ENCODE data around the gene RIMS1.

RIMS1 gene

GRCh38 chr6:71888756-71889340 is 2.5 kb downstream of the RIMS1 start:
- DNase-seq (ENCODE audit: extremely low read depth, low read depth): no peak
- TF ChIP-seq CTCF (IDR thresholded peaks at IDR 0.05; ENCODE audit: low read depth, low read length): no peak

DNA sequence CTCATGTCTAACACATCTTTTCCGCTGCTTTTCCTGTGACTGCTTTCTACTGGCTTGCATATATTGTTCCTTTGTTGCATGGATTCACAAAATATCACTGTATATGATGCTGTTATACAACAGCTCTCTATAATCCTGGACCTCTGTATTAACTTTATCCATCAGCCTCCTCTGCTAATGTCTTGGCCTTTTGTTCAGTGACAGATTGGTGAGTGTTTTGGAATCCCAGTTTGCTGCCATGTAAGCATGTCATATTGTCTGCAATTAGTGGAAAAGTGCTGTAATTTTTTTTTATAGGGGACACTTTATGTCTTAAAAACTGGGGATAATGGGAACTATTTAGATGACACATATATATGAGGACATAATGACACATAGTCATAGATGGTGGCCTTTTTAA is 3.0 kb downstream of the RIMS1 start:
- no peak for DNase-seq (ENCODE audit: extremely low read depth, low read depth)
- no peak for TF ChIP-seq CTCF (IDR thresholded peaks at IDR 0.05; ENCODE audit: low read depth, low read length)

DNA sequence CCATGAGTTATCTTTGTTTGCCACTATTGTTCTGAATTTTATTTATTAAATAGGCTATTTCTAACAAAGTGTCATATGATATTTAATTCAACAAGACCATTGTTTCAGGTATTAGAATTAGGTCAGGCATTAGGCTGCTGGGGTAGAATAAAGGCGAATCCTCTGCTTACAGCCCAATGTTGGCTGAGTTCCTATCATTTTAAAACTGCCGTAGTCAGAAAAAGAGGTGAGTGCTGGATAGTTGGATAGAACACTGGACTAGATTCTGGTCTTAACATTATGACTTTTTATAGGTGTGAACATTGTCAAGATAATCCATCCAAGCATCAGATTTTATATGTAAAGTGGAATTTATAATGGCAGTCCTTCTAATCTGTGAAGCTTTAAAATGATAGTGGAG is 6.3 kb downstream of the RIMS1 start:
- no peak for DNase-seq (ENCODE audit: extremely low read depth, low read depth)
- no peak for TF ChIP-seq CTCF (IDR thresholded peaks at IDR 0.05; ENCODE audit: low read depth, low read length)

DNA sequence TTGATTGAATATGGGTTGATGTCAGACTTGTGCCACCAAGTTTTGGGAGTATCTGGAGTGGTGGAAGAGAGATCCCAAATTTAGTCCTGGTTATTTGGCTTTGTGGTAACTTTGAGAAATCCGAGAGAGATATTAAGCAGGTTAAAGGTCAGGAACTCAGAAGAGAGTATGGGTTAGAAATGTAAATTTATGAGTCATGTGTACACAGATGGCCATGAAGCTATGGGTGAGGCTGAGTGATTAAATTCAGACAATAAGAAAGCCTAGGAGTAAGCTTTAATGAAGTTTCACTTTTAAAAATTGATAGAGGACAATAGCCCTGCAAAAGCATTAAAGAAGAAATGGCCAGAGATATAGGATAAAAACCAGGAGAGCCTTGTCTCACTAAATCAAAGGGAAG is 14.3 kb downstream of the RIMS1 start:
- DNase-seq (ENCODE audit: extremely low read depth, low read depth): no peak
- no peak for TF ChIP-seq CTCF (IDR thresholded peaks at IDR 0.05; ENCODE audit: low read depth, low read length)

DNA sequence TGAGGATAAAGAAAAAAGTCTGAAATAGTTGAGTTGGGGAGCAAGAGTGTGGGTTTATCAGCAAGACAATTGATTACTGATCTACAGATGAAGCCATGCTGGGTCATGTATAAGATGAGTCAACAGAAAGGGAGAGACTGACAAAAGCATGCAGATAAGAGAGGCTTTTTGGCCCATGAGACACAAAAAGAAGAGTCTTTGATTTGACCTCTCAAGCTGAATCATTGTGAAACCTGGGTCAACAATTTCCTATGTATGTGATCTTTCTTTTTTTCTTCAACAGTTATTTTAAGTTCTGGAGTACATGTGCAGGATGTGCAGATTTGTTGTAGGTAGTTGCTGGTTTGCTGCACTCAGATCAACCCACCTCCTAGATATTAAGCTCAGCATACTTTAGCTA is 15.9 kb downstream of the RIMS1 start:
- no peak for DNase-seq (ENCODE audit: extremely low read depth, low read depth)
- TF ChIP-seq CTCF (IDR thresholded peaks at IDR 0.05; ENCODE audit: low read depth, low read length): no peak

DNA sequence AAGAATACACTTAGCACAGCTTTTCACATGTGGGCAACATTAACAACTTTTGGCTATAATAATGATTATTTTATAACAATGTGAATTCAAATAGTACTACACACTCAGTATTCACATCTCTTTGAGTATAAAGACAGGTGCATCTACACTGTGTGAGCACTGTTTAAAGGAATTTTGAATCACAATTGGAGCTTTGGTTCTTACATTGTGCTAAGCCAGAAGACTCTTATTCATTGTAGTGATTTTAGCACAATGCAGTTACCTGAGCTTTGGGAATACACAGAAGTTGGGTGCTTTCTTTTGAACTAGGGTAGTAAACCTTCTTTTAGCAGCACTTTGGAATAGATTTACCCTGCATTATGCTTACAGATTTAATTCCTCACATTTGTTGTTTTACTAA is 20.5 kb downstream of the RIMS1 start:
- TF ChIP-seq CTCF (IDR thresholded peaks at IDR 0.05; ENCODE audit: low read depth, low read length): no peak

DNA sequence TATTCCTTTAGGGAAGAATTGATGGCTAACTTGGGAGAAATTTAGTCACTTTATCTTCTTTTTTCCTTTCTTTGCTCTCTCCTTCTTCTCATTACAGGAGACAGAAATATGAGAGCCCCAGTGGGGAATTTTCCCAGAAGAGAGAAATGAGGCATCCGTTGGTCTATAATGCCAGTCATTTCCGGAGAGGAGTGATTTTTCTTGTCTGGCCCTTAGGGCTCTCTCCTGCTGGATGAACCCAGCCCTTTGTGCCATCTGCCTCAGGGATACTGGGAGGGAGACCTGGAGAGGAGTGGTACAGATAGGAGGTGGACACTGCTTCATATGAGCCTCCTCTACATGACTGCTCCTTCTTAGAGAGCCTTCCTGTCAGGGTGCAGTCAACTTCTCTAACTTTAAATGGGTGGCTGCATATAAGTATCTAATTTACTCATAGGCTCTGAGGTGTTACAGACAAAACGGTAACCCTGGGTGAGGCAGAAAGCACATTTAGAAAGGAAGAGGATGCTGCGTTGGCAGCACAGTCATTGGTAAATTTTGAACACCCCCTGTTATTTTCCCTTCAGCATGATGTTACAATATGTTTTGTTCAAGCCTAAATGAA is 21.9 kb downstream of the RIMS1 start:
- no peak for DNase-seq (ENCODE audit: extremely low read depth, low read depth)

More for the DNA sequence above, 20.5 kb downstream of the RIMS1 start:
- no peak for DNase-seq (ENCODE audit: extremely low read depth, low read depth)

More for the DNA sequence above, 21.9 kb downstream of the RIMS1 start:
- TF ChIP-seq CTCF (IDR thresholded peaks at IDR 0.05; ENCODE audit: low read depth, low read length): no peak
